ENCODE measurements around the gene MLXIP. TPM values are rescaled to one million over a fixed set of nuclear protein-coding genes. Genes with fewer than 3 reads are reported as not detected.
"Not testable (repeated sequence)": the region's sequence is repeated elsewhere in the genome, so short reads cannot be mapped to it uniquely, and the experiment has no call there.

Gene MLXIP
- total RNA-seq (2014; rRNA removed; shearing (Covaris generic); ENCODE audit: low replicate concordance), result 3.5 and 4.0 TPM in 2 replicates

GRCh38 chr12:122078141-122079032 is at the start of gene MLXIP:
TSS of gene MLXIP (plus strand) at chr12:122078756. CDS start at chr12:122078854, 98 bp downstream.
- Histone ChIP-seq H3K4me3 (peak within 1 kb of the TSS; percentile 81), H3K9me3 (no peaks in the 10 kb centered on the region), H3K36me3 (peaks cover 9% of the 10 kb centered on the region), H3K27me3 (no peaks in the 10 kb centered on the region)
- DNase-seq, result peak; percentile 90

- Histone ChIP-seq H3K27me3 (no peaks in the 10 kb centered on the region), H3K4me3 (no peak overlapping the region), H3K9me3 (no peaks in the 10 kb centered on the region), H3K36me3 (no peaks in the 10 kb centered on the region)
- no peak for DNase-seq
Observed at GRCh38 chr12:122028905-122029560, 49.5 kb upstream of the MLXIP start.

- Histone ChIP-seq H3K27me3 (no peaks in the 10 kb centered on the region), H3K36me3 (no peaks in the 10 kb centered on the region), H3K9me3 (no peaks in the 10 kb centered on the region), H3K4me3 (no peak overlapping the region)
- no peak for DNase-seq
Observed at GRCh38 chr12:122029620-122030423, 48.7 kb upstream of the MLXIP start.

GRCh38 chr12:122030424-122031035 is 48.0 kb upstream of the MLXIP start:
- Histone ChIP-seq H3K9me3 (no peaks in the 10 kb centered on the region), H3K4me3 (no peak overlapping the region), H3K36me3 (no peaks in the 10 kb centered on the region), H3K27me3 (no peaks in the 10 kb centered on the region)
- no peak for DNase-seq

- no peaks in the 10 kb centered on the region for H3K36me3 ChIP-seq
- H3K27me3 ChIP-seq, result no peaks in the 10 kb centered on the region
- H3K9me3 ChIP-seq, result no peaks in the 10 kb centered on the region
- H3K4me3 ChIP-seq, result no peak overlapping the region
- peak; percentile 39 for DNase-seq
Observed at GRCh38 chr12:122031342-122032216, 47.0 kb upstream of the MLXIP start.

- H3K9me3 ChIP-seq, result no peaks in the 10 kb centered on the region
- H3K27me3 ChIP-seq, result no peaks in the 10 kb centered on the region
- no peaks in the 10 kb centered on the region for H3K36me3 ChIP-seq
- DNase-seq, result no peak
- H3K4me3 ChIP-seq, result no peak overlapping the region
Observed at GRCh38 chr12:122032580-122032979, 46.0 kb upstream of the MLXIP start.

GRCh38 chr12:122035292-122035691 is 43.3 kb upstream of the MLXIP start:
- Histone ChIP-seq H3K36me3 (no peaks in the 10 kb centered on the region), H3K4me3 (no peak overlapping the region), H3K9me3 (no peaks in the 10 kb centered on the region), H3K27me3 (no peaks in the 10 kb centered on the region)
- DNase-seq, result peak; percentile 63

- Histone ChIP-seq H3K27me3 (no peaks in the 10 kb centered on the region), H3K9me3 (no peaks in the 10 kb centered on the region), H3K4me3 (no peak overlapping the region), H3K36me3 (no peaks in the 10 kb centered on the region)
- no peak for DNase-seq
Observed at GRCh38 chr12:122036153-122036552, 42.4 kb upstream of the MLXIP start.

GRCh38 chr12:122040579-122041386 is 37.8 kb upstream of the MLXIP start:
- Histone ChIP-seq H3K9me3 (no peaks in the 10 kb centered on the region), H3K27me3 (no peaks in the 10 kb centered on the region), H3K36me3 (no peaks in the 10 kb centered on the region), H3K4me3 (no peak overlapping the region)
- DNase-seq, result no peak

GRCh38 chr12:122041458-122041857 is 37.1 kb upstream of the MLXIP start:
- not testable (repeated sequence) for DNase-seq, H3K36me3 ChIP-seq, H3K9me3 ChIP-seq, H3K4me3 ChIP-seq, H3K27me3 ChIP-seq

- Histone ChIP-seq H3K4me3 (no peak overlapping the region), H3K36me3 (no peaks in the 10 kb centered on the region), H3K27me3 (no peaks in the 10 kb centered on the region), H3K9me3 (no peaks in the 10 kb centered on the region)
- DNase-seq, result no peak
Observed at GRCh38 chr12:122042910-122043309, 35.6 kb upstream of the MLXIP start.

- Histone ChIP-seq H3K27me3 (no peaks in the 10 kb centered on the region), H3K4me3 (no peak overlapping the region), H3K9me3 (no peaks in the 10 kb centered on the region), H3K36me3 (no peaks in the 10 kb centered on the region)
- no peak for DNase-seq
Observed at GRCh38 chr12:122043476-122043875, 35.1 kb upstream of the MLXIP start.

- no peaks in the 10 kb centered on the region for H3K36me3 ChIP-seq
- DNase-seq, result no peak
Observed at GRCh38 chr12:122045262-122045661, 33.3 kb upstream of the MLXIP start.

GRCh38 chr12:122046145-122046544 is 32.4 kb upstream of the MLXIP start:
- Histone ChIP-seq H3K4me3 (no peak overlapping the region), H3K27me3 (no peaks in the 10 kb centered on the region), H3K9me3 (no peaks in the 10 kb centered on the region), H3K36me3 (no peaks in the 10 kb centered on the region)
- DNase-seq, result no peak

More at GRCh38 chr12:122045262-122045661, 33.3 kb upstream of the MLXIP start:
- no peaks in the 10 kb centered on the region for H3K27me3 ChIP-seq
- no peaks in the 10 kb centered on the region for H3K9me3 ChIP-seq
- no peak overlapping the region for H3K4me3 ChIP-seq

GRCh38 chr12:122048151-122048550 is 30.4 kb upstream of the MLXIP start:
- Histone ChIP-seq H3K27me3 (no peaks in the 10 kb centered on the region), H3K9me3 (no peaks in the 10 kb centered on the region), H3K36me3 (no peaks in the 10 kb centered on the region), H3K4me3 (no peak overlapping the region)
- DNase-seq, result no peak
